ENCODE measurements around the gene IKZF2. TPM values are rescaled to one million over a fixed set of nuclear protein-coding genes. Genes with fewer than 3 reads are reported as not detected.

IKZF2 gene
- total and polyA plus RNA-seq, 3 donors from 2014 or later, result 3.0 to 11.4 (median 9.1) TPM

DNA sequence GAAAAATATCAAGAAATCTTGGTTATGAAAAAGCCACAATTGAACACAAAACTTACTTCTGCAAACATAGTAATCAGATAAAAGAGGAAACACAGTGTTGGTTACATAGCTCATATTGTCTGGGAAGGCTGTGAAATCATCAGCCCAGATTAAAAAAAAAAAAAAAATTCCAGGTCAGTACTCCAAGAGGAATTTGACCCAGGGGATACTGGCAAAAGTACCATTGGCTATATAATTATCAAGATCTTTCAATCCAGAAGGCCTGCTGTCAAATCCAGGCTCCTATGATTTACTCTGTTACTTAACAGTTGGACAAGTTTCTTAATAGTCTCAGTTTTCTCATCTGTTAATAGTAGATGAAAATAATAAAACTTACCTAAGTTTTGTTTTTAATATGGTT is 12.9 kb upstream of the IKZF2 start:
- Histone ChIP-seq H3K27me3 (no peaks in the 10 kb centered on the region), H3K4me1 (no peaks in the 10 kb centered on the region), H3K27ac (no peak overlapping the region), H3K36me3 (ENCODE audit: low read depth, missing control alignments) (no peaks in the 10 kb centered on the region), H3K9me3 (no peaks in the 10 kb centered on the region), H3K4me3 (no peak overlapping the region)
- intact Hi-C loops (cut with DNase I; ENCODE audit: low total_unique reads), result no loop called here
- TF ChIP-seq POLR2A (IDR thresholded peaks at IDR 0.05) (no peak), CTCF (IDR thresholded peaks at IDR 0.05) (no peak)
- DNase-seq, result no peak

GRCh38 chr2:213162516-213163118 is 11.2 kb upstream of the IKZF2 start:
- no peak for DNase-seq
- Histone ChIP-seq H3K27ac (no peak overlapping the region), H3K4me1 (no peaks in the 10 kb centered on the region), H3K27me3 (no peaks in the 10 kb centered on the region), H3K4me3 (no peak overlapping the region), H3K9me3 (no peaks in the 10 kb centered on the region), H3K36me3 (ENCODE audit: low read depth, missing control alignments) (no peaks in the 10 kb centered on the region)
- intact Hi-C loops (cut with DNase I; ENCODE audit: low total_unique reads), result no loop called here
- 88 to 89% methylated on average over 3 of the region's 3 CpGs for WGBS, 2 donors
- TF ChIP-seq CTCF (IDR thresholded peaks at IDR 0.05) (no peak), POLR2A (IDR thresholded peaks at IDR 0.05) (no peak)

GRCh38 chr2:213161759-213162515 is 10.5 kb upstream of the IKZF2 start:
- TF ChIP-seq CTCF (IDR thresholded peaks at IDR 0.05) (no peak), POLR2A (IDR thresholded peaks at IDR 0.05) (no peak)
- DNase-seq, result no peak
- no peak overlapping the region for H3K27ac ChIP-seq

DNA sequence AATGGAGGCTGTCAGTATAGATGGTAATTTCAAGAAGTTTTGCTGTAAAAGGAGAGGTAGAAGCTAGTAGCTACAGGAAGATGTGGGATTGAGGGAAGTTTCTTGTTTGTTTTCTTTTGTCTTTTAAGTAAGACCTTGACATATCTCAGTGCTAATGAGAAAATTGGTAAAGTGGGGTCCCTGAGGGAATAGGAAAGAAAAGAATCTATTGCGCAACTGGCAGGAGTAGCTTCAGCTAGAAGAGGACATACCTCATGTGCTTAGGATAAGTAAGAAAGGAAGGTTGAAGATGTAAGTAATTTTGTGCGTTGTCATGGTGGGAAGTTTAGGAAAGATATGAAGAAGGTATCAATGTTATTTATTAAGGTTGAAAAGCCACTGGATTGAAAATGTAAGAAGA is 8.4 kb upstream of the IKZF2 start:
- intact Hi-C loops (cut with DNase I; ENCODE audit: low total_unique reads), result loop anchor here (10.0 kb wide), 1 partner anchor 385 kb away; no protein-coding TSS in a partner anchor
- TF ChIP-seq POLR2A (IDR thresholded peaks at IDR 0.05), result no peak
- no peak for TF ChIP-seq CTCF (IDR thresholded peaks at IDR 0.05)
- Histone ChIP-seq H3K9me3 (no peaks in the 10 kb centered on the region), H3K36me3 (ENCODE audit: low read depth, missing control alignments) (no peaks in the 10 kb centered on the region), H3K4me3 (no peak overlapping the region), H3K27ac (no peak overlapping the region), H3K27me3 (no peaks in the 10 kb centered on the region), H3K4me1 (no peaks in the 10 kb centered on the region)
- WGBS, 2 donors, result 85 to 93% methylated on average over 2 of the region's 2 CpGs
- DNase-seq, result no peak

More at GRCh38 chr2:213161759-213162515, 10.5 kb upstream of the IKZF2 start:
- intact Hi-C loops (cut with DNase I; ENCODE audit: low total_unique reads), result no loop called here
- Histone ChIP-seq H3K4me3 (no peak overlapping the region), H3K4me1 (no peaks in the 10 kb centered on the region), H3K9me3 (no peaks in the 10 kb centered on the region), H3K27me3 (no peaks in the 10 kb centered on the region), H3K36me3 (ENCODE audit: low read depth, missing control alignments) (no peaks in the 10 kb centered on the region)
- 61 to 65% methylated on average over 5 of the region's 5 CpGs for WGBS, 2 donors
